Activated CD4-positive, alpha-beta T cell treated with anti-CD3 and anti-CD28 coated beads, Interleukin-2, amount 10 ng/mL, durations not matched to agents 7 days and 5 days (primary cell): Measurements from ENCODE around the gene DCP1A. TPM values are rescaled to one million over a fixed set of nuclear protein-coding genes. Genes with fewer than 3 reads are reported as not detected.

Experiments used
- CTCF ChIA-PET: fragments of 350-600 bp; sonication (Branson Sonifier 250); formaldehyde crosslinking; loops from one replicate; lab custom pipeline; 2021; ENCODE audit warnings: antibody characterized with exemption; lab: Charles Lee
- POLR2A ChIA-PET: fragments of 350-600 bp; sonication (Branson Sonifier 250); formaldehyde crosslinking; loops from one replicate; lab custom pipeline; 2021; ENCODE audit warnings: antibody characterized with exemption; lab: Charles Lee
- DNase-seq: peaks from one replicate; pipeline ENCODE4 v3.0.0-alpha.2; 2020
- H3K27ac Mint-ChIP-seq: one replicate; pipeline ENCODE4 v1.8.0; 2021; ENCODE audit warnings: mild to moderate bottlenecking, moderate library complexity, mixed read lengths
- H3K27me3 Mint-ChIP-seq: one replicate; pipeline ENCODE4 v1.8.0; 2021; ENCODE audit warnings: mixed read lengths
- H3K36me3 Mint-ChIP-seq: one replicate; pipeline ENCODE4 v1.8.0; 2021; ENCODE audit warnings: low read depth, mixed read lengths
- H3K4me1 Mint-ChIP-seq: one replicate; pipeline ENCODE4 v1.8.0; 2021; ENCODE audit warnings: mixed read lengths
- H3K4me3 Mint-ChIP-seq: one replicate; pipeline ENCODE4 v1.8.0; 2021; ENCODE audit warnings: mild to moderate bottlenecking, moderate library complexity, mixed read lengths
- H3K9me3 Mint-ChIP-seq: one replicate; pipeline ENCODE4 v1.8.0; 2021; ENCODE audit warnings: mixed read lengths
- total RNA-seq, 2 experiments: library from RNA; stranded (reverse); gene quantifications; one replicate each; pipeline ENCODE4 v1.2.3, GENCODE V29; 2021

The DCP1A gene
- total RNA-seq, 2 experiments from 2014 or later, result 27.6 to 30.4 TPM

DNA sequence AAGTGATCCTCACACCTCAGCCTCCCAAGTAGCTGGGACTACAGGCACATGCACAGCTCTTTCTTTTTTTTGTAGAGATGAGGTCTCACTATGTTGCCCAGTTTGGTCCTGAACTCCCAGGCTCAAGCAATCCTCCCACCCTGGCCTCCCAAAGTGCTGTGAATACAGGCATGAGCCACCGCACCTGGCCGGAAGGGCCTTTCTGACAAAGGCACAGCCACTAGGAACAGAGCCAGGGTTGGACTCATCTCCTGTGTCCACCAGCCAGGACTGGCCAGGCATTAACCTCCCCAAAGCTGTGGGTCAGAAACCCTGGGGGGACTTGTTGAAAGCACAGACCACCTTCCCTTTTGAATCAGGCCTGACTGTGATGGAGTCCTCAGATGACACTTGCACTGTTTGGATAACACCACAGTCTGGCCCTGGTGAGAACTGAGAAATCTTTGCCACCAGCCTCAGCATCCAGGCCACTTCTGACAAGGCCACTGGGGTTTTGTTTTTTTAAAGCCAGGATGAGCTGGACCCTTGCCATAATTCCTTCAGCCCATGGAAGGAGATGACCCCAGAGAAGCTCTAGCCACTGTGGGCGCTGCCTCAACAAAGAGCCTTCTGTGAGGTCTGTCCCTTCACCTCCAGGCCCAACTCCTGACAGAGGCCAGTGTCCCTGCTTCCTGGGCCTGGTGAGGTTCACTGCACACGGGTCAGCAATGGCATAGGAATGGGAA, 96.3 kb downstream of the DCP1A start:
- ChIA-PET POLR2A (interaction anchor here (0.5 kb wide), 1 partner anchor 969 kb away, joined by 3 read pairs; no protein-coding TSS in a partner anchor), CTCF (interaction anchor here (0.6 to 1.8 kb wide), 5 partner anchors 11 to 466 kb away, joined by 3 to 4 read pairs (median 3); no protein-coding TSS in a partner anchor)
- Mint-ChIP-seq H3K4me1 (peaks cover 63% of the 10 kb centered on the region), H3K4me3 (no peak overlapping the region), H3K36me3 (peaks cover 20% of the 10 kb centered on the region), H3K27ac (peak overlapping the region; percentile 46), H3K27me3 (no peaks in the 10 kb centered on the region), H3K9me3 (no peaks in the 10 kb centered on the region)
- DNase-seq, result no peak

DNA sequence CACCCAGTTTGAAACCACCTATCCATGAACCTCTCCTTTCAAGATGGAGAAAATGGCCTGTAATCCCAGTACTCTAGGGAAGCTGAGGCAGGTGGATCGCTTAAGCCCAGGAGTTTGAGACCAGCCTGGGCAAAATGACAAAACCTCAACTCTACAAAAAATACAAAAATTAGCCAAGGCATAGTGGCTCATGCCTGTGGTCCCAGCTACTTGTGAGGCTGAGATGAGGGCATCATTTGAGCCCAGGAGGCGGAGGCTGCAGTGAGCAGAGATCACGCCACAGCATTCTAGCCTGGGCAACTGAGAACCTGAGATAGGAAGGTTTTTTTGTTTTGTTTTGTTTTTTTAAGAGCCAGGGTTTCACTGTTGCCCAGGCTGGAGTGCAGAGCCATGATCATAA, 96.9 kb downstream of the DCP1A start:
- no peak for DNase-seq
- CTCF ChIA-PET, result interaction anchor here (0.8 kb wide), 1 partner anchor 11 kb away, joined by 3 read pairs; no protein-coding TSS in a partner anchor
- H3K27ac Mint-ChIP-seq, result peak overlapping the region; percentile 13
- no peaks in the 10 kb centered on the region for H3K9me3 Mint-ChIP-seq
- H3K4me1 Mint-ChIP-seq, result peaks cover 64% of the 10 kb centered on the region
- H3K27me3 Mint-ChIP-seq, result no peaks in the 10 kb centered on the region
- peaks cover 24% of the 10 kb centered on the region for H3K36me3 Mint-ChIP-seq
- H3K4me3 Mint-ChIP-seq, result no peak overlapping the region
- POLR2A ChIA-PET, result no interaction called here

DNA sequence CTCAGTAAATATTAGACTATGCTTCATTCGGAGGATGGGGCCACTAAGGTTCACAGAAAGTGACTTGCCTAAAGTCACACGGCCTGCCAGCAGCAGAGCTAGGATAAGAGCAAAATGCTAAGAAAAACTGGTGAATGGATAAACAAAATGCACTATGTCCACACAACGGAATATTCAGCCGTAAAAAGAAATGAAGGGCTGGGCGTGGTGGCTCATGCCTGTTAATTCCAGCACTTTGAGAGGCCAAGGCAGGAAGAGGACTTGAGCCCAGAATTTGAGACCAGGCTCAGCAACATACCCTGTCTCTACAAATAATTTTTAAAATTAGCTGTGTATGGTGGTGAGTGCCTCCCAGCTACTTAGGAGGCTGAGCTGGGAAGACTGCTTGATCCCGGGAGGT, 99.2 kb downstream of the DCP1A start:
- Mint-ChIP-seq H3K27me3 (no peaks in the 10 kb centered on the region), H3K36me3 (peaks cover 21% of the 10 kb centered on the region), H3K27ac (peak overlapping the region; percentile 60), H3K9me3 (no peaks in the 10 kb centered on the region), H3K4me3 (no peak overlapping the region), H3K4me1 (peaks cover 53% of the 10 kb centered on the region)
- ChIA-PET CTCF (interaction anchor here (0.6 to 1.7 kb wide), 5 partner anchors 10 to 469 kb away, joined by 3 to 6 read pairs (median 4); no protein-coding TSS in a partner anchor), POLR2A (no interaction called here)
- no peak for DNase-seq

DNA sequence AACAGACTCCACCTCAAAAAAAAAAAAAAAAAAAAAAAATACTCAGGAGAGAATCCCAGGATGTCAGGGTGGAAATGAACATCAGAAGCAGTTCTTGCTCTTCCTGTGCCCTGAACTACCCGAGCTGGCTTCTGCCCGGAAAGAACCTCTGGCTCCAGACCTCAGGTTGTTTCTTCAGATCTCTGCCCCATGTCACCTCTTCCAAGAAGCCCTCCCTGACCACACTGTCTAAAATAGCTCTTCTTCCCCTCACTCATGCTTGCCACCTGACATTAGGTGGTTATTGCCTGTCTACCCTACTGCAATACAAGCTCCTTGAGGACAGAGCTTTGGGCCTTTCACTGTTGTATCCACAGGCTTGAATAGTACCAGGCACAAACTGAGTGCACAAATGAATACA, 99.7 kb downstream of the DCP1A start:
- no peaks in the 10 kb centered on the region for H3K27me3 Mint-ChIP-seq
- peak overlapping the region; percentile 58 for H3K27ac Mint-ChIP-seq
- H3K9me3 Mint-ChIP-seq, result no peaks in the 10 kb centered on the region
- peaks cover 18% of the 10 kb centered on the region for H3K36me3 Mint-ChIP-seq
- POLR2A ChIA-PET, result no interaction called here
- no peak for DNase-seq
- peaks cover 47% of the 10 kb centered on the region for H3K4me1 Mint-ChIP-seq
- no peak overlapping the region for H3K4me3 Mint-ChIP-seq
- CTCF ChIA-PET, result interaction anchor here (0.6 to 1.7 kb wide), 6 partner anchors 10 to 469 kb away, joined by 3 to 6 read pairs (median 4); no protein-coding TSS in a partner anchor

DNA sequence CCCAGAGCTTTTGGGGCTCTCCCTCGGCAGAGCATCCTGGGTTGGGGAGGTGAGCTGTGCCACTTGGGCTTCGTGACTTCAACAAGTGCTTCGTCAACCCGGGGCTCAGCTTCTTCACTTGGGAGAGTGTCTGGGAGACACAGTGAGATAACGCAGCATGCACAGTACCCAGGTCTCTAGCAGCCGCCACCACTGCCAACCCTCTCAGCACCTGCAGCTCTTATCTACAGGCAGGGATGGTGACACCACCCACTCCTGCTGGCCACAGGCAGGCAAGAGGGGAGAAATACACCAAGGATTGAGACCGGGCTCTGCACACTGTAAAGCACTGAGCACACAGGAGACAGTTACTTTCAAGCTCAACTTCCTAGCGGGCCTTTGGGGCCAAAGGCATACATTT, 103.1 kb downstream of the DCP1A start:
- POLR2A ChIA-PET, result no interaction called here
- no peak overlapping the region for H3K27ac Mint-ChIP-seq
- peaks cover 19% of the 10 kb centered on the region for H3K4me1 Mint-ChIP-seq

DNA sequence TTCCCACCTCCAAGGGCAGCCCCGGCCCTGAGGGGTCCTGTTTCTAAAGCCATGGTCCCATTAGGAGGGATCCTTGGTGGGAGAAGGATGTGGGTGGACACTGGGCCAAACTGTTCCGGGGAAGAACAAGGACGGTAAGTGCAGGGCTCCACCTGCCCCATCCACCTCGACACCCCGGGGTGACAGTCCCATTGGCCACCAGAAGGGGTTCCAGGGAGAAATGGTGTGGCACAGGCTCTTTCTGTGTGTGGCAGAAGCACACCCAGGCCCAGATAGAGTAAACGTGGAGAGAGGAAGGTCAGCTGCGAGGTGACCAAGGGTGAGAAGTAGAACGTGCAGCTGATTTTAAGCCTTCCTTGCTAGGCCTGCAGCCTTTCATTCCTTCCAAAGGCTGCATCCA, 103.6 kb downstream of the DCP1A start:
- ChIA-PET CTCF (interaction anchor here (1.2 to 1.5 kb wide), 3 partner anchors 11 to 14 kb away, joined by 3 to 6 read pairs (median 3); partner anchors contain the start of gene TKT), POLR2A (no interaction called here)
- Mint-ChIP-seq H3K4me3 (no peak overlapping the region), H3K4me1 (peaks cover 19% of the 10 kb centered on the region), H3K36me3 (peaks cover 15% of the 10 kb centered on the region), H3K27me3 (no peaks in the 10 kb centered on the region), H3K27ac (no peak overlapping the region), H3K9me3 (no peaks in the 10 kb centered on the region)
- no peak for DNase-seq

More for the DNA sequence above, 103.1 kb downstream of the DCP1A start:
- no peak for DNase-seq
- H3K4me3 Mint-ChIP-seq, result no peak overlapping the region
- CTCF ChIA-PET, result interaction anchor here (1.2 to 1.5 kb wide), 3 partner anchors 10 to 13 kb away, joined by 3 to 6 read pairs (median 3); partner anchors contain the start of gene TKT
- peaks cover 15% of the 10 kb centered on the region for H3K36me3 Mint-ChIP-seq
- H3K27me3 Mint-ChIP-seq, result no peaks in the 10 kb centered on the region
- no peaks in the 10 kb centered on the region for H3K9me3 Mint-ChIP-seq

DNA sequence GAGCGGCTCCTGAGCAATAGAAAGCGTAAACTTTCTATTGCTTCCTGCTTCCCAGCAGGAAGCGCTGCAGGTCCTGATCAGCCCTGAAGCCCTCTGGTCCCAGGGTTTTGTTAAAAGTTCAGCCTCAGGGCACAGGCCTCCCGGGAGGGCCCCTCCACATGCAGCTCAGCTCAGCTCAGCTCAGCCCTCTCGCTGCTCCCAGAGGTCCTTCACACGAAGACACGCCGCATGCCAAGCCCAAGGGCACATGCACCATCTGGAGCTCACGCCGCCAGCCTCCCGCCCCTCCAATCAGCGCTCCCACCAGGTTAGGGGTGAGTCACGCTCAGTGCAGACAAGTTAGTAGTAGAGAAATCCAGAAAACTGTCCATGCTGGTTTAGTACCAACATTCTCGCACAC, 104.2 kb downstream of the DCP1A start:
- no peaks in the 10 kb centered on the region for H3K27me3 Mint-ChIP-seq
- H3K27ac Mint-ChIP-seq, result peak overlapping the region; percentile 17
- no peak overlapping the region for H3K4me3 Mint-ChIP-seq
- ChIA-PET CTCF (interaction anchor here (1.4 to 1.5 kb wide), 2 partner anchors 11 to 15 kb away, joined by 3 to 6 read pairs; no protein-coding TSS in a partner anchor), POLR2A (no interaction called here)
- peaks cover 16% of the 10 kb centered on the region for H3K36me3 Mint-ChIP-seq
- DNase-seq, result no peak
- H3K9me3 Mint-ChIP-seq, result no peaks in the 10 kb centered on the region
- peaks cover 13% of the 10 kb centered on the region for H3K4me1 Mint-ChIP-seq

DNA sequence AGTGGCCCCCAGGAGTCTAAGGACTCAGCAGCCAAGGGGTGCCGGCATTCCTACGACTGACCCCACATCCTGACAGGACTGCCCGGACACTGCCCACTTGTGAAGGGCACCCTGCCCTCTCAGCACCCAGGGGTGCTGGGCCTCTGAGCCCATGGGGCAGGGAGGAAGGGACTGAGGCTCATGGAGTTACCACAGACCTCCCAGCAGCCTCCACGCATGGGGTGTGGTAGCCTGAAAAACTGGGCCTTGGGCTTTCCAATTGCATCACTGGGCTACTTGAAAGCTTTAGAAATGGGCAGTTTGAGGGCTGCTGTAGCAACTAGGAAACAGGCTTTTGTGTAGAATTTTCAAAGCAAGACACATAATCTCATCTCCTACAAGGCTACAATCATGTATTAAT, 104.7 kb downstream of the DCP1A start:
- Mint-ChIP-seq H3K4me3 (no peak overlapping the region), H3K27me3 (no peaks in the 10 kb centered on the region), H3K27ac (peak overlapping the region; percentile 25), H3K36me3 (peaks cover 14% of the 10 kb centered on the region), H3K4me1 (peaks cover 7% of the 10 kb centered on the region), H3K9me3 (no peaks in the 10 kb centered on the region)
- POLR2A ChIA-PET, result no interaction called here
- CTCF ChIA-PET, result interaction anchor here (1.5 kb wide), 1 partner anchor 12 kb away, joined by 6 read pairs; no protein-coding TSS in a partner anchor
- DNase-seq, result no peak

DNA sequence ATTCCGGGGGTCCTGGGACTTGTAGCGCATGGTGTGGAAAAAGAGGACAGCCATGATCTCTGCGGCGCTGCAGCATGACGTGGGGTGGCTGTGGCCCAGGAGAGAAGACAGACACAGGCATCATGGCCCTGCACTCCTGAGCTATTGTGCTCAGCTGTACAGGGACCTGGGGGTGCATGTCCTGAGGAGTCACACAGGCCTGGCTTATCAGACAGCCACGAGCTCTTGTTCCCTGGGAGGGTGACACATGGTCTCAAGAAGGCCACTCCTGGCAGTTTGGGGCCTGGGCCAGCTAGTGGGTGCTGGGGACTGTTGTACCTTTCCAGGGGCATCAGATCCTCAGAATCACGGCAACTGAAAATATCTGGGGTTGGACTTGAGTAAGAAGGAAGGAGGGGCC, 105.2 kb downstream of the DCP1A start:
- H3K27ac Mint-ChIP-seq, result no peak overlapping the region
- POLR2A ChIA-PET, result no interaction called here
- no peaks in the 10 kb centered on the region for H3K9me3 Mint-ChIP-seq
- peaks cover 6% of the 10 kb centered on the region for H3K4me1 Mint-ChIP-seq
- no peaks in the 10 kb centered on the region for H3K27me3 Mint-ChIP-seq
- no peak for DNase-seq
- H3K36me3 Mint-ChIP-seq, result peaks cover 13% of the 10 kb centered on the region
- H3K4me3 Mint-ChIP-seq, result no peak overlapping the region
- CTCF ChIA-PET, result no interaction called here

DNA sequence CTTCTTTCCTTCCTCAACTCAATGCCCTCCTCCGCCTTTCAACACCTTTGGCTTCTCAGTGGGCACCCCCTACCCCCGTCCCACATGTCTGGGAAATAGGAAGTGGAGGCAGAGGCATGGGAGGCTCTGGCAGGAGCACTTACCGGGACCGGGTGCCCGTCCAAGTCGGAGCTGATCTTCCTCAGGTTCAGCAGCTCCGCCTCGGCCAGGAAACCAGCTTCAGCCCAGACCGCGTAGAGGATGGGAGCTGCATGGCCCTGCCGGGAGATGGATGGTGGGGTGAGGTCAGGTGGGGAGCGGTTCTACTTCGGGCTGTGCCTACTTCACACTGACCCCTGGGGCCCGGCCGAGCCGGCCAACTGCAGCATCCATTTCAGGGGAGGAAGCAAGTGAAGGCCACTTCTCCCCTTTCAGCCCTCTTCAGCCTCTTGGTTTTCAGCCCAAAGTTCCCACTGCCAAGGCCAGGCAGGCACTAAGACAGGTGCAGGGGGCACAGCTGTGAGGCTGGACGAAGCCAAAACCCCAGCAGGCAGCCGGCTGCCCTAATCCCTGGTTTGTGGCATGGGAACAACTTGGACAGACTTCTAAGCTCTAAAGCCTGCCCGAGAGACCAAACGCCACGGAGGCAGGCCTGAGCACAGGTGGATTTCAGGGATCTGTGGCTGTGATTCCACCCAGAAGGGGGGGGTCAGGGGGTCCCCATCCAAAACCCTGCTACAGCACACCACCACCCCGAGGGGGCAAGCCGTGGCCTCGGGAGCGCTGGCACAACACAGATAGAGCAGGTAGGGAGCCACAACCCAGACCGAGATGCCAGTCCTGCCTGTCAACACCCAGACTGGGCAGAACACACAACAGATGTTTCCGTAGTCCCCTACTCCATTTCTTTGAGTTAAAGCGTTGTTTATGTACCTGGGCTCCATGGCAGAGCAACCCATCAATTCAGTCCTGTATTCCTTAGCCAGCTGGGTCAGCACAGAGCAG, 106.1 kb downstream of the DCP1A start:
- no peak for DNase-seq
- peaks cover 10% of the 10 kb centered on the region for H3K36me3 Mint-ChIP-seq
- POLR2A ChIA-PET, result no interaction called here
- no peaks in the 10 kb centered on the region for H3K9me3 Mint-ChIP-seq
- peaks cover 10% of the 10 kb centered on the region for H3K4me1 Mint-ChIP-seq
- H3K27me3 Mint-ChIP-seq, result no peaks in the 10 kb centered on the region
- no peak overlapping the region for H3K27ac Mint-ChIP-seq
- CTCF ChIA-PET, result interaction anchor here (1.0 kb wide), 1 partner anchor 45 kb away, joined by 3 read pairs; no protein-coding TSS in a partner anchor
- no peak overlapping the region for H3K4me3 Mint-ChIP-seq

DNA sequence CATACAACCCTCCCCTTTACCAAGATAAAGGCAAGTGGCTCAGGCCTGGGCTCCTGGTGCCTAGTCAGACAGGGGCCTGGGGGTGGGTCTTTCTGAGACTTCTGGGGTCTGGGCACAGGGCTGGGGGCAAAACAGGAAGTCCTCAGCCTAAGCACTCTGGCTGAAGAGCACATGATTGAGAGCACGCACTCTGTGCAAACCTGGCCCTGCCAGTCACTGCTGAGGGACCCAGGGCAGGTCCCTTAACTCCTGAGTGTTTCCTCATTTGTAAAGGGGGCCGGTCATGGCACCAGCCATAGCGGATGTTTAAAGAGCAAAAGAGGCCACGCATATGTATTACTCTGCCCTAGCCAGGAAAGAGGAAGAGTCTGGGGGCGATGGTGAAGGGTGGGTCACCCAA, 107.5 kb downstream of the DCP1A start:
- Mint-ChIP-seq H3K4me1 (peaks cover 20% of the 10 kb centered on the region), H3K4me3 (no peak overlapping the region), H3K36me3 (peaks cover 7% of the 10 kb centered on the region), H3K9me3 (no peaks in the 10 kb centered on the region), H3K27me3 (no peaks in the 10 kb centered on the region), H3K27ac (no peak overlapping the region)
- ChIA-PET POLR2A (no interaction called here), CTCF (no interaction called here)
- no peak for DNase-seq

DNA sequence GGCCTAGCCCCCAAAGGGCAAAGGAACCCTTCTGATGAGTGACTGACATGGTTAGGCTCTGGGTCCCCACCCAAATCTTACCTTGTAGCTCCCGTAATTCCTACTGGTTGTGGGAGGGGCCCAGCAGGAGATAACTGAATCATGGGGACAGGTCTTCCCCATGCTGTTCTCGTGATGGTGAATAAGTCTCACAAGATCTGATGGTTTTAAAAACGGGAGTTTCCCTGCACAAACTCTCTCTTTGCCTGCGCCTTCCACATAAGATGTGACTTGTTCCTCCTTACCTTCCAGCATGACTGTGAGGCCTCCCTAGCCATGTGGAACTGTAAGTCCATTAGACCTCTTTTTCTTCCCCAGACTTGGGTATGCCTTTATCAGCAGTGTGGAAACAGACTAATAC, 108.5 kb downstream of the DCP1A start:
- no peaks in the 10 kb centered on the region for H3K27me3 Mint-ChIP-seq
- H3K4me3 Mint-ChIP-seq, result no peak overlapping the region
- ChIA-PET CTCF (no interaction called here), POLR2A (no interaction called here)
- H3K4me1 Mint-ChIP-seq, result peaks cover 27% of the 10 kb centered on the region
- H3K9me3 Mint-ChIP-seq, result no peaks in the 10 kb centered on the region
- DNase-seq, result no peak
- peaks cover 10% of the 10 kb centered on the region for H3K36me3 Mint-ChIP-seq
- no peak overlapping the region for H3K27ac Mint-ChIP-seq
